Tongue (tissue), 2 donors: Measurements from ENCODE around the gene HDAC10. TPM values are rescaled to one million over a fixed set of nuclear protein-coding genes. Genes with fewer than 3 reads are reported as not detected.
"Not testable (repeated sequence)": the region's sequence is repeated elsewhere in the genome, so short reads cannot be mapped to it uniquely, and the experiment has no call there.

Experiments
- DNase-seq: peaks from one replicate; pipeline ENCODE4 v3.0.0-alpha.2; 2015
- total RNA-seq: library from RNA; depleted of rRNA; stranded (reverse); fragments of >200 nt; gene quantifications from one replicate; pipeline ENCODE4 v1.2.3, GENCODE V29; 2014

HDAC10 gene
- total RNA-seq, 1 donor from 2014 or later: 23.4 TPM

DNA sequence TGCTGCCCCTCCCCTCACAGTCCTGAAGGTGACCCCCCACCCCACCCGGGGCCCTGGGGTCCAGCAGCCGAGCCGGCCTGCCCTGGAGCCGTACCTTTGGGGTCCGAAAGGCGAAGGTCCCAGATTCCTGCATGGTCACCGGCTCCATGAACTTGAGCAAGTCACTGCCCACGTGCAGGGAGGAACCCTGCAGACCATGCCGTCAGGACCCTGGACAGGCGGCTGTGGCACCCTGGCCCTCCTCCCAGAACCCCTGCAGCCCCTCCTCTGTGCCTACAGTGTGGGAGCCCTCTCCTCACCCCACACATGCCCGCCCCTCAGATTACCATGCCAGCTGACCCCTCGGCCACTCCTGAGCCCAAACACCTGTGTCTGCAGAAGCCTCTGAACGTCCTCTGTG, 33.4 kb upstream of the HDAC10 start:
- DNase-seq: no peak

DNA sequence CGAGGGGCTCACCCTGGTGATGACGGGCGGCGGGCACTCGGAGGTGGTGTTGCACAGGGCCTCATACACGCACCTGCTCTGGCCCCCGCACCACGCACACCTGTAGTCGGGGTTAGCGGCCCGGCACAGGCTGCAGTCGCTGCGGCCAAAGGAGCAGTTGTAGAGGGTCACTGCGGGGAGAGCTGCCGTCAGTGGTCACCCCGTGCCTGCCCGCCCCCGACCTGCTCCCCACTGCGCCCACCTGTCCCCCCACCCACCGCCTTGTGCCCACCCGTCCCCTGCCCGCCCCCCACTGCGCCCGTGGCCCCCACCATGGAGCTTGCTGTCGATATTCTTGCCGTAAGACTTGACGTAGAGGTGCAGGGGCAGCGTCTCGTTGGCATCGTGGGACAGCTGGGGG, 32.8 kb upstream of the HDAC10 start:
- DNase-seq: no peak

DNA sequence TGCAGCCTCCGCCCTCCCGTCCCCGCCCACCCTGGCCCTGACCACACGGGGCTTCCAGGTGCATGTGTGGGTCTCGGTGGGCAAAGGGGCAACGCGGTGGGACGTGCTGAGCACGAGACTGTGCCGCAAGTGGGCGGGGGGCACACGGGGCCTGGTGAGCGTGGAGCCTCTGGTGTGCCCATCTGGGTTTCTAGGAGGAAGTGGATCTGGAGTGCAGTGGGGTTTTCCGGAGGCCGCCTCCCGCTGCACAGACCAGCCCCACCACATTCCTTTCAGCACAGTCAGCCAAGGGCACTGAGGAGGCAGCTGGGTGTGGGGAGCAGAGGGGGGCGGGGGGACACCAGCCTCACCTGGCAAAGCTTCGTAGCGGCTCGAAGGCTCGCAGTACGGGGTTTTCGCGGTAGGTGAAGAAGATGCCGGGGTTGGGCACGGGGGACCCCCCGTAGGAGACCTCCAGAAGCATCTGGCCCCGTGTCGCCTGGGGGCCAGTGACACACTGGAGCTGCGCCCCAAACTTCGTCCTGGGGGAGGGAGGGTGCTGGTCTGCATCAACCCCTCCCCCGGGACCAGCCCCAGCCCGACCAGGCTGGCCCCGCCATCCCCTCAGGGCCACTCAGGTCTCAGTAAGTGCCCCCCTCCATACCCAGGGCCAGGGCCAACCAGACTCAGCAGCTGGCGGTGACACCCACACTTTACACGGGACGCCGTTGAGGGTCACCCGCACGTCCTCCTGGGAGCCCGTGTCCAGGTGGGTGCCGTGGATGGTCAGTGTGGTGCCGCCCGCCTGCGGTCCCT, 31.5 kb upstream of the HDAC10 start:
- peak; percentile 64 for DNase-seq

DNA sequence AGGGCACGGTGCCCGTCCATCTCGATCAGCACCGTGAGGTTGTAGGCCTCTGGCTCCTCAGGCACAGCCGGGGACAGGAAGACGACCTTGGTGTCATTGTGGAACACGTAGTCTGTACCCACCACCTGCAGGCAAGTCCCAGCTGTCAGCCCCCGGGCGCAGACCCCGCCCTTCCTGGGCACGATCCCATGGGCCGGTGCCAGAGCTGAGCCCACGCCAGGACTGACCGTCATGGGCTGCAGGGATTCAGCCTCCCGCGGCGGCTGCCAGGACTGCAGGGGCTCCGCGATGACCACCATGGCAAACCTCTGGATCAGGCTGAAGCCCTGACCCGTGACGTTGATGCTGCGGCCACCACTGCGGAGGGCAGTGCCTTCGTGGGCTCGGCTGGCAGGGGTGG, 30.9 kb upstream of the HDAC10 start:
- DNase-seq: no peak

DNA sequence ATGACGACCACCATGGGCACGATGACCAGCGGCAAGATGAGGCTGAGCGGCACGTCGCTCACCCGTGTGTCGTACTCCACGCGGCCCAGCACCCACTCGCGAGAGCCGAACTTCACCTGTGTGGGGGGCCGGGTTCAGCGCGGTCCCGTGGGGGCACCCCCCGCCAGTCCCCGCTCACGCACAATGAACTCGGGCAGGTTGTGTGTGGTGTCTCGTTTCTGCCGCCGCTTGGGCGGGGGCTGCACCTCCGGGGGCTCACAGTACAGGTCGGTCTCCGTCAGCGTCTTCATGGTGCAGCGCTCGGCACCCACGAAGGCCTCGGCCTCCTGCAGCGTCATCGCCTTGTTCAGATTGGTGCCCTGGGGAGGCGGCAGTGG, 30.3 kb upstream of the HDAC10 start:
- DNase-seq: no peak

DNA sequence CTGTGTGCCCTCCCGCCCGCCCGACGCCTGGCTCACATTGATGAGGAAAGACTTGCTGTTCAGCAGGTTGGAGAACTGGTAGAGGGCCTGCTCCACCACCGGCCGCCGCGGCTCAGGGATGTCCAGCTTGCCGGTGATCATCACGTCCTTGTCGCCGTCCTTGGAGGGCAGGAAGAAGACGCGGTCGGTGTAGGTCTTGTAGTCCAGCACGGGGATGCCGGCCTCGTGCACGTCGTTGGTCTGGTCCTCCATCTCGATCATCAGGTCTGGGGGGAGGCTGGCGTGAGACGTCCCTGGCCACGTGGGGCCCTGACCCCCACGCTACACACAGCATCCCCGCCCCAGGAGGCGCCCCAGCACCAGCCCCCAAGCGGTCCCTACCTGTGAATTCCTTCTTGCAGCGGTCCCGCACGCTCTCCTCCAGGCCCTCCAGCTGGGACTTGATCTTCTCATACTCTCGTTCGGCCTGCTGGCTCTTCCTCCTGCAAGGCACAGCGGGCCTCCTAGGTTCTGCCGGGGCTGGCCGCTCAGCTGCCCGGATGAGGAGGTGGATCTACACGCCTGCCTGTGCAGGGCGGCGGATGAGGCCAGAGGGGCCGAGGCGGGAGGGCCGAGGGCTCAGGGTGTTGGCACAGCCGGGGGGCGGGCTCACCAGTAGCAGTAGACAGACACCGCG, 29.8 kb upstream of the HDAC10 start:
- DNase-seq: no peak

DNA sequence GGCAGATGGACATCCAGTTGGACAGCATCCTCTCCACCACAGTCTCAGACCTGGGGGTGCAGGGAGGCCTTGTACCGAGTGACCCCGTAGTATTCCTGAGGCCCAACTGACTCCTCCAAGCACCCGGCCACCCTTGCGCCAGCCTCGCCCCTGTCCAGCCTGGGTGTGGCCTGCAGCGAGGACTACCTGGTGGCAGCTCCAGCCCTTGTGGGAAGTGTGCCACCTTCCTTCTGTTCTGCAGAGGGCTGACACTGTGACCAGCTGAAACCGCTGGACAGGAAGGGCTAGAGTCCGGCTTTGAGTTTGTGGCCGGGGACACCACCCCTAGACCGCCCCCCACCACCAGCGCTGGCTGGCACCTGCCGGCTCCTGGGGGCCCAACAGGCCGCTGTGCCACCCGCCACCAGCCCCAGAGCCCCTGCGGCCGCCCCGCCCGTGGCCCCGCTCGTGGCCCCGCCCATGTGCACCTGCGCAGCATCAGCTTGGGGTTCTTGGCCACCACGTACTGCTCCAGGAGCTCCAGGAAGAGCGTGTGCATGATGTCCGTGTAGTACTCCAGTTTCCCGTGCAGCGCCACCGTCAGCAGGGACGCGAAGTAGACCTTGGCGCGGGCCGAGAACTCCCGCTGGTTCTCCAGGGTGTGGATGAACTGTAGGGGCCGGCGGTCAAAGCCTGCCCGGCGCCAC, 29.1 kb upstream of the HDAC10 start:
- DNase-seq: no peak

DNA sequence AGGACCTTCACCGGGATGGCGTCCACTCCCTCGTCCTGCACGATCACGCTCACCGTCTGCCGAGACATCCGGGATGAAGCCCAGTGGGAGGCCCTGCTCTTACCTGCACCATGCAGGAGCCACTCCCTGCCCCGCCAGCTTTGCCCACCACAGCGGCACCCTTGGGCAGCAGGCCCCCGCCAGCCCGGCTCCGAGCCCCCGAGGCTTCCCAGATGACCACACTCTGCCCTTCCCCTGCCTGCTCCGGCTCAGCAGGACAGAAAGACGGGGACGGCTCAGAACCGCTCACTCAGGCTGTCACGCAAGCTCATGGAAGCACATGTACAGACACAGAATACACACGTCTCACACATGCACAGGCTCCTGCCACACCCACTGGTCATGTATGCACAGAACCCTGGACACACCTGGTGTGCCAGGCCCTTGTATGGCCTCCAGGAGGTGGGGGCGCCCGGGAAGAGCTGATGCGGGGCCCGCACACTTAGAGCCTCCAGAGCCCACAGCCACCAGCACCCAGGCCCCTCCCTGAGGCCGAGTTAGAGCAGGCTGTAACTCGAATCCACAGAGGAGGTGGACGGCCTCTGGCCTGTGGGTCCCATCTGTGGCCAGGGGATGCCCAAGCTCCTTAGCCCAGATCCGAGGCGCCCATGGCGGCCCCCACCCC, 28.0 kb upstream of the HDAC10 start:
- no peak for DNase-seq

DNA sequence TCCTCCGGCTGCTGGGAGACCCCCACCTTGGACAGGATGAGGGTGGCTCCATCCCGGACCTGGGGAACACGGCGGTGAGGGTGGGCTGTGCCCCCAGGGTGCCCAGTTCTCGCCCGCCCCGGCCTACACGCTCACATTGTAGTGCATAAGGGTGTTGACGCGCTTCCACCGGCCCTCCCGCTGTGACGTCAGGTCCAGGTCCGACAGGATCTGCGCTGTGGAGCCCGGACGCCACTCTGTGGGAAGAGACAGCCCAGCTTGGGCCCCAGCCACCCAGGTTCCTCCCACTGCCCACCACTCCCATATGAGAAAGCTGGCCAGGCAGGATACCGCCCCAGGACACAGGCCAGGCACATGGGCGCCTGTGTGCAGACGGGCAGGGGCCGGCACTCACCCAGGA, 27.4 kb upstream of the HDAC10 start:
- no peak for DNase-seq

DNA sequence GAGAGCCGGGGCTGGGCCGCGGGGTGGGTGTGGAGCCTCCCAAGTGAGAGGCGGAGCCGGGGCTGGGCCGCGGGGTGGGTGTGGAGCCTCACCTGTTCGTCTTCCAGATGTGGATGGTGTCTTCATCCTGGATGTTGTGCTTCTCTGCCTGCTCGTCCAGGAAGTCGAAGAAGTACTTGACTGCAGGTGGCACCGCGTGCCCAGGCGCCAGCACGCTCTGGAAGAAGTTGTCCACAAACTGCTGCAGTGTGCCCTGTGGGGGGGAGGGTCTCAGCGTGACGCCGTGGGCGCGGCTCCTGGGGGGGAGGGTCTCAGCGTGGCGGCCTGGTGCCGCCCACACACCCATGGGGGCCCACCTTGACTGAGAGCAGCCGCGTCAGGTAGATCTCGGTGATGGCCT, 26.7 kb upstream of the HDAC10 start:
- no peak for DNase-seq

DNA sequence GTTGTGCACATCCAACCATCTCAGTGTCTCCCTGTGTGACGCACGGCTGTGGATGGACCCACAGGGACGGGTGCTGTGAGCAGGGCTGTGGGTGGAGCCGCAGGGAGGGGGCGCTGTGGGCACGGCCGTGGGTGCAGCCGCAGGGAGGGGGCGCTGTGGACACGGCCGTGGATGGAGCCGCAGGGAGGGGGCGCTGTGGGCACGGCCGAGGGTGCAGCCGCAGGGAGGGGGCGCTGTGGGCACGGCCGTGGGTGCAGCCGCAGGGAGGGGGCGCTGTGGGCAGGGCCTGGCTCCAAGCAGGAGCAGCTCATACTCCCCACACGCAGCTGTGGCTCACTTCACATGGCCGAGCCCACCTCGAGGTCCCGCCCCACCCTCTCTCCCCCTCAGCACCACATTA, 25.1 kb upstream of the HDAC10 start:
- DNase-seq: no peak

DNA sequence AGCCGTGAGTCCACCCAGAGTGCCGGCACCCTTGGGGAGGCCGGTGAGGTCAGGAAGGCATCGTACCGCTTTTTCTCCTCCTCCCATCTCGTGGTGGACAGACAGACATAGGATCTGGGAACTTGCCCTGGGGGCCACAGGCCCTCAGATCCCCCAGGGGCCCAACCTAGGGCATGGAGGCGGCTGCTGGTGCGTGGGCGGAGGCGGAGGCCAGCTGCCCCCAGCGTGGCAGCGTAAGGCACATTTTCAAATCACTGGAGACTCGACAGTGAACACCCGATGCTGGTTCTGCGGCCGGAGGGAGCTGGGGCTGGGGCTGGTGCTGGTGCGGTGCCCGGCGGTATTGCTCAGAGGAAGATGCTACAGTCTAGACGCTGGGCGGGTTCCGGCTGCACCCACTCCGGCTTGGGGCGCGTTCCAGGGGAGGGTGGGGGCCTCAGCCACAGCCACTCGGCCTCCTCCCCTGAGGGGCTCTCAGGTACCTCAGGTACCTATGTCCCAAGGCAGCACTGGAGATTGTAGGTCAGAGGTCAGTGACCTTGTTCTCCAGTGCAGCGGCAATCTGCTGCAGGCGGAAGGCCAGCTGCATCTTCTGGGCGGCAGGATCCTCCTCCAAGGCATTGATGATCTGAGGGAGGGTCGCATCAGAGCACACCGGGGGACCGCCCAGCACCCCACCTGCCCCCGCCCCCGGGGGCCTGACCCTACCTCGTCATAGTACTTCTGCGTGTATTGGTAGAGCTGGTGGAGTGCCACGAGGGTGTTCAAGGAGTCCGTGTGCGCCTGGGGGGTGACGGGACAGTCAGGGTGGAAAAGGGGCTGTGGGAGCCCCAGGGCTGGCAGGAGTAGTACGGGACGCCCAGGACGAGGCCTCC, 24.4 kb upstream of the HDAC10 start:
- no peak for DNase-seq

DNA sequence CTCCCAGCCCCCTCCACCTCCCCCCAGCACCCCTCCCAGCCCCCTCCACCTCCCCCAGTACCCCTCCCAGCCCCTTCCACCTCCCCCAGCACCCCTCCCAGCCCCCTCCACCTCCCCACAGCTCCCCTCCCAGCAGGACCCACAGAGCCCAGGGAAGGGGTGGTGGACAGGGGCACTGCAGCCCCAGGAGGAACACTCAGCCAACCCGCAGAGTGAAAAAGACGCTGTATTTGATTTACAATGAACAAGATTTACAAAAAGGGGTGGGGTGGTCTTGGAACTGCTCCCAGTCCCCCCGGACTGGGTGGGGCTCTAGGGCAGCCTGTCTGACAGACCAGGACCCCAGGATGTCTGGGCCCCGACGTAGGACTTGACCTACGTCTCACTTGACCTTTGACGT, 23.7 kb upstream of the HDAC10 start:
- DNase-seq: no peak

DNA sequence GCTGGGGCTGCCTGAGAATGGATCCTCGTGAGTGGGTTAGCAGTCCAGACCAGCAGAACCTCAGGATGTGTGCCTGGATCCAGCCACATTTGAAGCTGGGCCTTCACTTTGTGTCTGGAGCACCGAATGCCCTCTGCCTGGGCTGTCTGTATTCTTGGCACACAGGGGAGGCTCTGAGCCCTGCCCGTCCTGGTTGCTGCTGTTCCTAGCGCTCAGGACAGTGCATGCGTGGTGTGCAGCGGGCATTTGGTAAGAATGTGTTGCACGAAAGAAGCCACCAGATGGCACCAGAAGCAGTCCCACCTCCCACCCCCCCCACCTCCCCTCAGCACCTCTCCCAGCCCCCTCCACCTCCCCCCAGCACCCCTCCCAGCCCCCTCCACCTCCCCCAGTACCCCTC, 23.2 kb upstream of the HDAC10 start:
- DNase-seq: peak; percentile 70

DNA sequence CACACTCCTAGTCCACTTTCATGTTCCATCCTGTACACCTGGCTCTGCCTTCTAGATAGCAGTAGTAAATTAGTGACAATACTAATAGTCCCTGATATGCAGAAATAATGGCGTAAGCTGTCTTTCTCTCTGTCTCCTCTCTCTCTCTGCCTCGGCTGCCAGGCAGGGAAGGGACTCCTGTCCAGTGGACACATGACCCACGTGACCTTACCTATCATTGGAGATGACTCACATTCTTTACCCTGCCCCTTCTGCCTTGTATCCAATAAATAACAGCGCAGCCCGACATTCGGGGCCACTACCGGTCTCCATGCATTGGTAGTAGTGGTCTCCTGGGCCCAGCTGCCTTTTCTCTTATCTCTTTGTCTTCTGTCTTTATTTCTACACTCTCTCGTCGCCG, 22.7 kb upstream of the HDAC10 start:
- not testable (repeated sequence) for DNase-seq

DNA sequence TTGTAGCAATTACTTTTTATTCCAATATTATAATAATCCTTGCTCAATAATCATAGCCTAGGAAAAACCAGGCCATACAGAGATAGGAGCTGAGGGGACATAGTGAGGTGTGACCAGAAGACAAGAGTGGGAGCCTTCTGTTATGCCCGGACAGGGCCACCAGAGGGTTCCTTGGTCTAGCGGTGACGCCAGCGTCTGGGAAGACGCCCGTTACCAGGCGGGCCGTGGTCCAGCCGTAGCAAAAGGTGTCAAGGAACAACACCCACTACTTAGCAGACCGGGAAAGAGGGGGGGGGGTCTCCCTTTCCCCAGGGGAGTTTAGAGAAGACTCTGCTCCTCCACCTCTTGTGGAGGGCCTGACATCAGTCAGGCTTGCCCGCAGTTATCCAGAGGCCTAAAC, 22.3 kb upstream of the HDAC10 start:
- DNase-seq: not testable (repeated sequence)

DNA sequence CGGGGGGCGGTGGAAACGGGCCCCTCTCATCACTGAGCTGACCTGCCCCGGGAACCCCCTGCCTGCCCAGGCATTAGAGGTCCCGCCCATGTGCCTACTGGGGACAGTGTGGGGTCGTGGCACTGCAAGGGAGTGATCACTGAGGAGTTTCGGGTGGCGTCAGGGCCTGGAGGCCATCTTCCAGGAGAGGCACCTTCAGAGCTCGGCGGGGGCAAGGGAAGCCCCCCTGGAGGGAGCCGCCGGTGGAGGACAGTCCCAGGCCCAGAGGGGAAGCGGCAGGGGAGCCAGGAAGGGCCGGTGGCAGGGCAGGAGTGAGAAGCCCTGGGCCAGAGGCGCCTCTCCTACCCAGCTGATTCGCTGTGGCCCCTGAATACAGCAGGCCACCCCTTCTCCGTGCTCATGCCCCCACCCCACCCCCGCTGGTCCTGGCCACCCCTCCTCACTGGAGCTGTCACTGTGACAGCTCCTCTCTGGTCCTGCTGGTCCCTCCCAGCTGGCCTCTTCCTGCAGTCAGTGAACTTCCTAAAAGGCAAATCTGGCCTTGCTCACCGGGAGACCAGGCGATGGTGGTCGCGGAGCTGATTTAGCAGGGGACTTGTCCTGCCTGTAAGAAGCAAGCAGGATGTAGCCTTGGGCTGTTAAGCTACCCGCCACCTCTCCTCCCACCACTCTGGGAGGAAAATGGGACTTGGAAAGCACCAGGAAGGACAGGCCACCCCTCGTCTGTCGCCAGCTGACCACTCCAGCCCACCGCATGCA, 21.2 kb upstream of the HDAC10 start:
- no peak for DNase-seq

DNA sequence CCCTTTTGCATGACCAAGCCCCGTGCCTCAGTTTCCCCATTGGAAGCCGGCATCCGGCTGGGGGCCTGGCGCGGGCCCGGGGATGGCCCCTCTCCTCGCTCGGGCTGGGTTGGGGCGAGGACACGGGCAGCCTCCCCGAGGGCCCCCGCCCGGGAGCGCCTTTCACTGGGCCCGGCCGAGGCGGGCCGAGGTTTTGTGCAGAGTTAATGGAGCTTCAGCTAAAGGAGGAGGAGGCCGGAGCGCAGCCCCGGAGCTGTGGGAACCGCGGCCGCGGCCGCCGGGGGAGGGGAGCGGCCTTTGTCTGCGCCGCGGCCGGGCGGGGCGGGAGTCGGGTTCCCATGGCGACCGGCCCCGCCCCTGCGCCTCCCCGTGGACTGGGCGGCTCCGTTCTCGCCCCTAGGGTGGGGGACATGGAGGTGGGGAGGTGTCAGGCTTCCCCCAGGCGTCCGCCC, 20.5 kb upstream of the HDAC10 start:
- peak; percentile 57 for DNase-seq

DNA sequence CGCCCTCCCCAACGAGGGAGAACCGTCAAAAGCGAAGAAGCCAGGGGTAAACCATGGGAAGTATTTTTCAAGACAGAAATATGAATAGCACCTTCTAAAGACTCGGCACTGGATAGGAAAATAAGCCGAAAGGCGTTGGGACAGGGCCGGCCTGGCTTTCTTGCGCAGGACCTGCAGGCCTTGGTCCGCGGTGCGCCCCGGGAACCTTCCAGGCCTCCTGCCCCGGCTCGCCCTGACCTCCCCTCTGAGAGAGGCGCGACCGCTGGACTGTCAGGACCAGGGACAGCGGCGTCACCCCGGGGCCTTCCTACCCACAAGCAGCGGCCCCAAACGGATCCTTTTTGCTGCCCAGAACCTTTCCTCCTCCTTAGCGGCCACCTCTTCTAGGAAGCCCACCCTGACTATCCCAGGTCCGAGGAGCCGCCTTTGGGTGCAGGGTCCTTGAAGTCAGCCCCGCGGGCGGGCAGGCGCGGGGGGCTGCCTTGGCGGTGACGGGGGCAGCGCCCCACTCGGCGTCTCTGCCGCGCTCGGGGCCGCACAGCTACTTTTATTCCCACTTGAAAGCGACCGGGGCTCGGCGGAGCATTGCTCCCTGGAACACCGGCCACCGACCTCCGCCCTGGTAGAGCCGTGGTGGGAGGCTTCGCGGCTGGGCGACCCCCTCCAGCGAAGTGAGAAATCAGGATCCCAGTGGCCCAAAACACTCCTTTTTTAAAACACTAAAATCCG, 19.8 kb upstream of the HDAC10 start:
- peak; percentile 78 for DNase-seq

DNA sequence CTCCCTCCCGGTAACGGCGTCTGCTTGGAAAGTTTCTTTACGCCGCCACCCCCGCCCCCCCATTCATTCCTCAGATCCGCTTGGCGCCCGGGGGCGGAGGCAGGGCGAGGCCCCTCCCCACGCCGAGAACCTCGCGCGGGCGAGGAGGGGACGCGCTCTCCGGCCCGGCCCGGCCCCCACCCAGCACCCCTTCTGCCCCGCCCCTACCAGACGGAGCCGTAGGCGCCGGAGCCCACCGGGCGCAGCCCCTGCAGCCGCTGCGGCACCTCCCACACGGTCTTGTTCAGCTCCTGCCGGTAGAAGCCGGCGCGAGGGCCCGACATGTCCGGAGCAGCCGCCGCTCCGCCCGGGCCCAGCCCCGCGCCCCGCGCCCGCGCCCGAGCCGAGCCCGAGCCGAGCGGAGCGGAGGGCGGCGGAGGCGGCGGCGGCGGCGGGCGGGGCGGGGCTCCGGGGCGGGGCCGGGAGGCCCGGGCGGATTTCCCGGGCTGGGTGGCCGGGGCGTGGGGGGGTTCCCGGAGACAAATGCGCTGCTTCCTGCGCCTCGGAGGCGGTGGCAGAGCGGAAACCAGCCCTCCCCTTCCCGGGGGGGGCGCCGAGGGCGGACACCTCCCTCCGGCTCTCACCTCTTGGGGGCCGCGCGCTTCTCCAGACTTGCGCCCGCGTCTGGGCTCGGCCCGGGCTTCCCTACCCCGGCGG, 19.1 kb upstream of the HDAC10 start, which contains the start of gene MAPK11:
Gene MAPK11, minus strand, starts transcription at position 411 of the 696 bp plus-strand sequence. Its CDS starts 88 bp downstream, at position 323.
- DNase-seq: no peak
